Endothelial cell of umbilical vein (primary cell): ENCODE data around the gene LARP6. TPM values are rescaled to one million over a fixed set of nuclear protein-coding genes. Genes with fewer than 3 reads are reported as not detected.

ENCODE experiments used
- BruUV-seq: library from RNA; stranded (reverse); fragments of 400-500 nt; replicated peaks from 2 replicates; lab custom pipeline; 2021; lab: Mats Ljungman, UMichigan
- CTCF ChIA-PET: fragments of 300-600, 350-600 bp; sonication (Branson Sonifier 250); formaldehyde crosslinking; loops from one replicate; lab custom pipeline; 2021; ENCODE audit warnings: antibody characterized with exemption, inconsistent platforms; lab: Charles Lee
- POLR2A ChIA-PET: fragments of 300-600, 350-600 bp; sonication (Branson Sonifier 250); formaldehyde crosslinking; loops from one replicate; lab custom pipeline; 2021; ENCODE audit warnings: antibody characterized with exemption, inconsistent platforms; lab: Charles Lee
- DNase-seq: peaks from one replicate; pipeline ENCODE4 v3.0.0-alpha.2; 2011; ENCODE audit warnings: low read depth, low spot score
- FAIRE-seq: peaks from 2 replicates; lab custom pipeline; 2011; peaks lifted over from hg19 to GRCh38; lab: Jason Lieb, UNC
- H2AFZ ChIP-seq: 2 replicates; pipeline ENCODE4 v1.6.0; 2012; ENCODE audit warnings: low read depth, low read length, control low read depth, inconsistent platforms
- H3K27ac ChIP-seq: 2 replicates; pipeline ENCODE4 v1.5.1; 2011; ENCODE audit warnings: low read depth, mild to moderate bottlenecking, control low read depth, low read length, moderate library complexity; ENCODE audit not compliant: insufficient read depth
- H3K27me3 ChIP-seq, 2 experiments: 2 replicates each; pipeline versions ENCODE4 v1.6.0 to v1.6.1; 2011; ENCODE audit warnings: low read length in 2 of 2, mixed read lengths in 1 of 2; ENCODE audit not compliant: control insufficient read depth in 2 of 2, insufficient read depth in 2 of 2
- H3K36me3 ChIP-seq, 2 experiments: 2 replicates in 1 of 2; 3 replicates in 1 of 2; pipeline ENCODE4 v1.5.1; 2011; ENCODE audit warnings: low read length in 2 of 2, mild to moderate bottlenecking in 1 of 2, moderate library complexity in 1 of 2; ENCODE audit not compliant: control insufficient read depth in 2 of 2, insufficient read depth in 2 of 2; ENCODE audit errors: extremely low read depth in 1 of 2
- H3K4me1 ChIP-seq: 3 replicates; pipeline ENCODE4 v1.5.1; 2011; ENCODE audit warnings: mild to moderate bottlenecking, low read length; ENCODE audit not compliant: control insufficient read depth, insufficient read depth; ENCODE audit errors: extremely low read depth
- H3K4me2 ChIP-seq: 2 replicates; pipeline ENCODE4 v1.6.1; 2011; ENCODE audit warnings: low read length, control low read depth, mixed read lengths; ENCODE audit not compliant: insufficient read depth
- H3K4me3 ChIP-seq, 3 experiments: fragments of 200-600 bp in 1 of 3; sonication (generic), shearing (Covaris generic) in 1 of 3; replicated peaks in 1 of 3; 2 replicates each; pipeline ENCODE4 v1.5.1; 2011 to 2016; ENCODE audit warnings: control low read depth in 3 of 3, low read length in 3 of 3, mild to moderate bottlenecking in 2 of 3, inconsistent platforms in 1 of 3, low read depth in 1 of 3, moderate library complexity in 1 of 3; ENCODE audit not compliant: insufficient read depth in 1 of 3
- H3K79me2 ChIP-seq: 2 replicates; pipeline ENCODE4 v1.6.0; 2012; ENCODE audit warnings: low read length, inconsistent platforms; ENCODE audit not compliant: control insufficient read depth, insufficient read depth
- H3K9ac ChIP-seq: replicated peaks from 2 replicates; pipeline ENCODE3; 2011; ENCODE audit warnings: low read length, control low read depth; ENCODE audit not compliant: insufficient read depth; ENCODE audit errors: extremely low read depth
- H3K9me1 ChIP-seq: replicated peaks from 3 replicates; pipeline ENCODE4 v1.6.0; 2011; ENCODE audit warnings: mild to moderate bottlenecking, low read length; ENCODE audit not compliant: control insufficient read depth, insufficient read depth; ENCODE audit errors: extremely low read depth
- H3K9me3 ChIP-seq: replicated peaks from 2 replicates; pipeline ENCODE4 v1.5.1; 2012; ENCODE audit warnings: low read length, inconsistent platforms; ENCODE audit not compliant: control insufficient read depth, insufficient read depth
- H4K20me1 ChIP-seq: replicated peaks from 2 replicates; pipeline ENCODE3; 2011; ENCODE audit warnings: mild to moderate bottlenecking, low read length; ENCODE audit not compliant: control insufficient read depth, insufficient read depth; ENCODE audit errors: extremely low read depth
- CTCF ChIP-seq, 2 donors: IDR thresholded peaks; 1 replicate in 1 of 2; 2 replicates in 1 of 2; pipeline ENCODE4 v1.5.1; 2011; ENCODE audit warnings: low read length in 2 of 2, mild to moderate bottlenecking in 2 of 2, moderate library complexity in 2 of 2, control low read depth in 1 of 2, inconsistent platforms in 1 of 2, low read depth in 1 of 2; ENCODE audit not compliant: insufficient read depth in 1 of 2; ENCODE audit errors: extremely low read depth in 1 of 2
- POLR2A ChIP-seq: IDR thresholded peaks from 2 replicates; pipeline ENCODE4 v1.6.1; 2012; ENCODE audit warnings: low read depth, mild to moderate bottlenecking, control low read depth, low read length
- dilution Hi-C: fragments of 300-500 bp; cut with MboI; formaldehyde crosslinking; loops from one replicate; pipeline ENCODE4 v1.15.0; 2019; ENCODE audit warnings: low sequenced_read_pairs; ENCODE audit not compliant: extremely low pct_ligation_motif_present
- intact Hi-C: fragments of 100-400 bp; cut with micrococcal nuclease; formaldehyde crosslinking; loops from one replicate; pipeline ENCODE4 v1.10.0; 2022
- polyA plus RNA-seq, 4 experiments: library from polyadenylated mRNA; depleted of rRNA in 3 of 4; stranded (reverse) in 3 of 4; unstranded in 1 of 4; fragments of >200 nt; gene quantifications; 2 replicates each; pipeline versions ENCODE4 v1.2.1 to v1.2.3, GENCODE V29; 2011 to 2012; ENCODE audit warnings: missing spikeins in 1 of 4
- total RNA-seq: library from RNA; stranded (reverse); gene quantifications from 2 replicates; pipeline ENCODE4 v1.2.3, GENCODE V29; 2021

Gene LARP6
- total and polyA plus RNA-seq, 2 donors (not counting 3 experiments of a cell fraction or from before 2014, with no cell fraction given): 16.9 to 56.2 TPM

DNA sequence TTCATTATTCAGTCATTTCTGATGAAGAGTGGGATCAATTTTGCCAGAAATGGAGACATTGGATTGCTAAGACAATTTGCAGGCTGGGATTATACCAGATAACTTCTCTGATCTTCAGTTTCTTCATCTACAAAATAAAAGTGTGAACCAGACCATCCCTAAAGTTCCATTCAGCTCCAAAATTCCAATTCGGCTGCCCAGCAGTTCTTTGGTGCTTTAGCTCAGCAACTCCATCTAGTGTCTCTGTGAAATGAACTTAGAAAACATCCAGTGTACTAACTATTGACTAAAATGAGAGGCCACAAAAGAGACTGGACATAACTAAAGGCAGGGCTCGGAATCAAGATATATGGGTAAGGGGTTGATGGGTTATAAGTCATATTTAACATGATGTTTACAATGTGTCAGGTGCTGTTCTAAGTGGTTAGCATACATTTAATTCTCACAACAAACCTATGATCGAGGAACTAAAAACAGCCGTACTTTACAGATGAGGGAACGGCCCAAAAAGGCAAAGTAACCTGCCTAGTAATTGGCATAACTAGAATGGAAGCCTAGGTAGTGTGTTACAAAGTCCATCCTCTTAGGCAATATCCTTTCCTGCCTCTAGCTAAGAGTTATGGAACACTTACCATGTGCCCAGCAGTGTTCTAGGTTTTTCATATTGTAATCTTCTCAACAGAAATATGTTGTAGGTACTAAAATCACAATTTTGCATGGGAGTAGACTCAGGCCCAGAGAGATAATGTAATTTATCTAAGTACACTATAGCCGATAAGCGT, 21.2 kb upstream of the LARP6 start:
- no peak overlapping the region for H3K9ac ChIP-seq
- peak; percentile 48 for DNase-seq

More for the DNA sequence above, 21.2 kb upstream of the LARP6 start:
- Histone ChIP-seq H3K4me2 (no peak overlapping the region), H2AFZ (no peak overlapping the region), H3K79me2 (no peaks in the 10 kb centered on the region), H3K4me3 (no peak overlapping the region), H4K20me1 (no peaks in the 10 kb centered on the region), H3K4me1 (peaks cover 8% of the 10 kb centered on the region), H3K36me3 (no peaks in the 10 kb centered on the region), H3K9me1 (no peaks in the 10 kb centered on the region), H3K9me3 (no peaks in the 10 kb centered on the region), H3K27ac (no peak overlapping the region), H3K27me3 (no peaks in the 10 kb centered on the region)
- ChIA-PET CTCF (interaction anchor here (0.7 to 4.4 kb wide), 48 partner anchors 9 to 573 kb away, joined by 3 to 160 read pairs (median 5); partner anchors contain the start of genes LARP6, LRRC49 and THAP10), POLR2A (interaction anchor here (0.9 kb wide), 1 partner anchor 18 kb away, joined by 3 read pairs; no protein-coding TSS in a partner anchor)
- intact Hi-C loops: loop anchor here (1.0 kb wide), 2 partner anchors 50 to 196 kb away; no protein-coding TSS in a partner anchor
- dilution Hi-C loops: no loop called here
- peak; percentile 63 for FAIRE-seq
- BruUV-seq: no TSS peak
- TF ChIP-seq CTCF (IDR thresholded peaks at IDR 0.05; ENCODE audit: extremely low read depth in 1 of 2, insufficient read depth in 1 of 2, low read depth in 1 of 2, low read length in 2 of 2): peak; percentile 23 to 45
- TF ChIP-seq POLR2A: no peak
